Ovary (tissue), 3 donors: Measurements from ENCODE around the gene HECTD4.

Experiments
- EP300 ChIP-seq: sonication (generic); formaldehyde crosslinking; IDR thresholded peaks from one replicate; pipeline ENCODE4 v1.6.1; 2017; ENCODE audit warnings: antibody characterized with exemption
- TF ChIP-seq, protein P1 (sequence below), 3 donors: fragments of 450-650 bp in 2 of 3; fragments of 200-600 bp in 1 of 3; IDR thresholded peaks; one replicate each; pipeline versions ENCODE4 v1.5.1 to v1.8.0; 2016 to 2022; ENCODE audit warnings: antibody characterized with exemption in 3 of 3, mild to moderate bottlenecking in 1 of 3
- donor health status: DM: no; HTN: no; CAD: no.

DNA sequence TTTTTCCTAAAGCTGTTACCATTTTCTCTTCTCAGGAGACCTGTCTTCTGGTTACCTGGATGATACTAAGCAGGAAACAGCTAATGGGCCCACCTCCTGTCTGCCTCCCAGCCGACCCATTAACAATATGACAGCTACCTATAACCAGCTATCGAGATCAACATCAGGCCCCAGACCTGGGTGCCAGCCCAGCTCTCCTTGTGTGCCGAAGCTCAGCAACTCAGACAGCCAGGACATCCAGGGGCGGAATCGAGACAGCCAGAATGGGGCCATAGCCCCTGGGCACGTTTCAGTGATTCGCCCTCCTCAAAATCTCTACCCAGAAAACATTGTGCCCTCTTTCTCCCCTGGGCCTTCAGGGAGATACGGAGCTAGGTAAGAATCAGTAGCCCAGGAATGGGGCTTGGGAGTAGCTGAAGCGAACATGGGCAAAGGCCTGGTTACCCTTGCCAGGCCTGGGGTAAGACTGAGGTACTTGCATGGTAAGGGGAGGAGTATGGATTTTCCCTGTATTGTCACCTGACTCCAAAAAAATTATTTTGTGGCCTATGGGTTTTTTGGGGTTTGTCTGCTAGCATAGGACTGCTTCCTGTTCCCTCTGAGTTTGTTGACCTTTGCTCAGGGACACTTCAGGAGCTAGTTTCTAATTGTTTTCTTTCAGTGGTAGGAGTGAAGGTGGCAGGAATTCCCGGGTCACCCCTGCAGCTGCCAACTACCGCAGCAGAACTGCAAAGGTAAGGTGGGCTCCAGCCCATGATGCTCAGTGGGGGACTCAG lies 230.3 kb downstream of the HECTD4 start:
- TF ChIP-seq EP300 = no peak
- TF ChIP-seq, protein P1, sequence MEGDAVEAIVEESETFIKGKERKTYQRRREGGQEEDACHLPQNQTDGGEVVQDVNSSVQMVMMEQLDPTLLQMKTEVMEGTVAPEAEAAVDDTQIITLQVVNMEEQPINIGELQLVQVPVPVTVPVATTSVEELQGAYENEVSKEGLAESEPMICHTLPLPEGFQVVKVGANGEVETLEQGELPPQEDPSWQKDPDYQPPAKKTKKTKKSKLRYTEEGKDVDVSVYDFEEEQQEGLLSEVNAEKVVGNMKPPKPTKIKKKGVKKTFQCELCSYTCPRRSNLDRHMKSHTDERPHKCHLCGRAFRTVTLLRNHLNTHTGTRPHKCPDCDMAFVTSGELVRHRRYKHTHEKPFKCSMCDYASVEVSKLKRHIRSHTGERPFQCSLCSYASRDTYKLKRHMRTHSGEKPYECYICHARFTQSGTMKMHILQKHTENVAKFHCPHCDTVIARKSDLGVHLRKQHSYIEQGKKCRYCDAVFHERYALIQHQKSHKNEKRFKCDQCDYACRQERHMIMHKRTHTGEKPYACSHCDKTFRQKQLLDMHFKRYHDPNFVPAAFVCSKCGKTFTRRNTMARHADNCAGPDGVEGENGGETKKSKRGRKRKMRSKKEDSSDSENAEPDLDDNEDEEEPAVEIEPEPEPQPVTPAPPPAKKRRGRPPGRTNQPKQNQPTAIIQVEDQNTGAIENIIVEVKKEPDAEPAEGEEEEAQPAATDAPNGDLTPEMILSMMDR (IDR thresholded peaks at IDR 0.05) = no peak
